Nephron progenitor cell (in vitro differentiated cells): ENCODE measurements around the gene LRRC4C.

Source experiments
- DNase-seq: peaks from one replicate; pipeline ENCODE4 v3.0.0; 2021
- H3K27ac Mint-ChIP-seq: 2 replicates; pipeline ENCODE4 v1.8.0; 2021; ENCODE audit warnings: mild to moderate bottlenecking, moderate library complexity, mixed read lengths
- H3K27me3 Mint-ChIP-seq: 2 replicates; pipeline ENCODE4 v1.8.0; 2021; ENCODE audit warnings: mild to moderate bottlenecking, low read depth, mixed read lengths; ENCODE audit not compliant: poor library complexity
- H3K36me3 Mint-ChIP-seq: 2 replicates; pipeline ENCODE4 v1.8.0; 2021; ENCODE audit warnings: low read depth, mixed read lengths
- H3K4me1 Mint-ChIP-seq: 2 replicates; pipeline ENCODE4 v1.8.0; 2021; ENCODE audit warnings: mixed read lengths
- H3K4me3 Mint-ChIP-seq: 2 replicates; pipeline ENCODE4 v1.8.0; 2021; ENCODE audit warnings: mild to moderate bottlenecking, moderate library complexity, mixed read lengths
- H3K9me3 Mint-ChIP-seq: 2 replicates; pipeline ENCODE4 v1.8.0; 2021; ENCODE audit warnings: mild to moderate bottlenecking, moderate library complexity, mixed read lengths
- TF ChIP-seq, protein P1 (sequence below): fragments of 200-600 bp; sonication (generic); IDR thresholded peaks from 2 replicates; pipeline ENCODE4 v1.5.0; 2021; ENCODE audit warnings: antibody characterized with exemption

Gene LRRC4C

DNA sequence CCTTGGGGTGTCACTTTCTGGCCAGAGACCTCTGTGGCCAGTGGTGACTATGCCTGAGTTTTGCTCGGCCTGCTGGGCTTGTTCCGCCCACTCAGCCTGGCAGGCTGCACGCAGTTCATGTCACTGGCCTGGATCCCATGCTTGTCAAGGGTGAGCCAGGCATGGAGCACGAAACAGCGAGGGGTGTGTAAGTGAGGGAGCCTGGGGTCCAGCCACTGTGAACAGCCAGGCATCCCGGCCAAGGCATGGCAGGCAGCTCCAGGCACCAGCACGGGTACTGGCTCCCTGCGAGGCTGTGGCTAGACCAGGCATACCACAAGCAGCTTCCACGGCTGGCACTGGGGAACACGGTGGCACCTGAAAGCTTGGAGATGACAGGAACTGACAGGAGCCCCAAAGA lies 214.3 kb downstream of the LRRC4C start:
- Mint-ChIP-seq H3K4me1 (no peaks in the 10 kb centered on the region), H3K27ac (no peak overlapping the region)
- no peak for DNase-seq

DNA sequence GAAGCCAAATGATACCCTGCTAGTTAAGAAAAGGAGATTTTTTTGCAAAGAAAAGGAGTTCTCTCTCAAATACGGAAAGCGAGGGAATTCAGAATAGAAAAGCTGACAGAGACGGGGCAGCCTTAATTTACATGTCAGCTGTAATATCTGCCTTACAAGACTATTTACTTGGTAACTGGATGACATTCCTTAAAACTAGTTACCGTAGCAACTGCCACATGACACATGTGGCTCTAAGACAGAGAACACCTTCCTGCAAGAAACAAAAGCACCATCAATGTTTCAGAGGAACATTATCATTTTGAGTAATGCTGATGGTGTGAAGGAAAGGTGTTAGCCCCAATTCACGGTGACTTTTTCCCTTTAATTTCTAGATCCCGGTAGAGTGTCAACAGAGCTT lies 222.1 kb downstream of the LRRC4C start:
- peaks cover 15% of the 10 kb centered on the region for H3K4me1 Mint-ChIP-seq
- no peak overlapping the region for H3K4me3 Mint-ChIP-seq
- DNase-seq, result no peak
- TF ChIP-seq, protein P1, sequence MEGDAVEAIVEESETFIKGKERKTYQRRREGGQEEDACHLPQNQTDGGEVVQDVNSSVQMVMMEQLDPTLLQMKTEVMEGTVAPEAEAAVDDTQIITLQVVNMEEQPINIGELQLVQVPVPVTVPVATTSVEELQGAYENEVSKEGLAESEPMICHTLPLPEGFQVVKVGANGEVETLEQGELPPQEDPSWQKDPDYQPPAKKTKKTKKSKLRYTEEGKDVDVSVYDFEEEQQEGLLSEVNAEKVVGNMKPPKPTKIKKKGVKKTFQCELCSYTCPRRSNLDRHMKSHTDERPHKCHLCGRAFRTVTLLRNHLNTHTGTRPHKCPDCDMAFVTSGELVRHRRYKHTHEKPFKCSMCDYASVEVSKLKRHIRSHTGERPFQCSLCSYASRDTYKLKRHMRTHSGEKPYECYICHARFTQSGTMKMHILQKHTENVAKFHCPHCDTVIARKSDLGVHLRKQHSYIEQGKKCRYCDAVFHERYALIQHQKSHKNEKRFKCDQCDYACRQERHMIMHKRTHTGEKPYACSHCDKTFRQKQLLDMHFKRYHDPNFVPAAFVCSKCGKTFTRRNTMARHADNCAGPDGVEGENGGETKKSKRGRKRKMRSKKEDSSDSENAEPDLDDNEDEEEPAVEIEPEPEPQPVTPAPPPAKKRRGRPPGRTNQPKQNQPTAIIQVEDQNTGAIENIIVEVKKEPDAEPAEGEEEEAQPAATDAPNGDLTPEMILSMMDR, result no peak
- no peak overlapping the region for H3K27ac Mint-ChIP-seq
- no peaks in the 10 kb centered on the region for H3K9me3 Mint-ChIP-seq
- H3K36me3 Mint-ChIP-seq, result no peaks in the 10 kb centered on the region
- H3K27me3 Mint-ChIP-seq, result no peaks in the 10 kb centered on the region

More for the DNA sequence above, 214.3 kb downstream of the LRRC4C start:
- no peaks in the 10 kb centered on the region for H3K9me3 Mint-ChIP-seq
- TF ChIP-seq, protein P1, result no peak
- H3K27me3 Mint-ChIP-seq, result no peaks in the 10 kb centered on the region
- H3K4me3 Mint-ChIP-seq, result no peak overlapping the region
- H3K36me3 Mint-ChIP-seq, result no peaks in the 10 kb centered on the region

DNA sequence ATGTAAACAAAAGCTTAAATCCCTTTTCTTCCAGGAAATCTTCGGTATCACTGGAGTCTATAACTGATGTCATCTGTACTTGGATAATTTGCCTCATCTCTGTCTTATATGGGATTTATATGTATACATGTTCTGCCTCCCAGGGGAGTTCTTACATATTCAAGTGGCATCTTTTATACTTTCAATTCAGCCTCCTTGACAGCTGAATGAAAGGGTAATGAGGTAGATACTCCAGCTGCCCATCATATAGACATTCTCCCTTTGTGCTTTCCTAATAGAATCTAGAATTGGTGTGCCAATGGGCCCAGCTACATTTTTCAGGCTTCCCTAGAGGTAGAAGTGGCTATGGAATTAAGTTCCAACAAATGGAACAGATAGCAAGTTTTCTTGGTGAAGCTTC lies 223.8 kb downstream of the LRRC4C start:
- H3K4me1 Mint-ChIP-seq, result peaks cover 15% of the 10 kb centered on the region
- no peak for DNase-seq
- no peak overlapping the region for H3K27ac Mint-ChIP-seq
- H3K4me3 Mint-ChIP-seq, result no peak overlapping the region
- no peaks in the 10 kb centered on the region for H3K9me3 Mint-ChIP-seq
- no peaks in the 10 kb centered on the region for H3K36me3 Mint-ChIP-seq
- TF ChIP-seq, protein P1, result no peak
- no peaks in the 10 kb centered on the region for H3K27me3 Mint-ChIP-seq

DNA sequence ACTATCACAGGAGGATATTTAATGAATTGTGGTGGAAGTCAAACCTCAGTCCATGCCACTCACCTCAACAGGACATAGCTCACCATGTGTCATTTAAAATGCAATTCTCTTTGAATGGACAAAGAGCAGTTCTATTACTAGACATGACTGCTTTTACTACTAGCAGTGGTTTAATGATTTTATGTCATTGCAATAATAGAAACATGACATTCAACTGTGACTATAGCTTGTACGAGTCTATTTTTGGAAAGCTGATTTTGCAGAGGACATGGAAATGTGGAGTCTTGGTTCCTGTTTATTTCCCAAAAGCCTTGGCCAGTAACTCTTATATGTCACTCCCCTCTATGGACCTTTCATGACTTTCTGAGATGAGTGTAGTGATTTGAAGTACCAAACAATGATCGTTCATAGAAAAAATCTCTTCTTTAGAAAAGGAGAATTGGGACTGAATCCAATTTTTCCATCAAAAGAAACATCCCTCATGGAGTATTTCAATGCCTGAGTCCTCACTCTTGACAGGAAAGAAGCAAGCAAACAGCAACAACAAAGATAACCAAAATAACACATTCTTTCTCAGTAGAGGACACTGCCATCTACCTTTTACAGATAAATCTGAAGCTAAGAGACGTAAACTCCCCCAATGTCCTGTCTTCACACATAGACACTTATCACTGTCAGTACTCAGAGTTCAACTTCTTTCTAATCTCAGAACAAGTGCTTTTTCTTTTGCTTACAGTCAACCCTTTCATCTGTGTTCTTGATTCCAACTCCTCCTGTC lies 233.4 kb downstream of the LRRC4C start:
- no peaks in the 10 kb centered on the region for H3K4me1 Mint-ChIP-seq
- no peak for DNase-seq
- no peaks in the 10 kb centered on the region for H3K9me3 Mint-ChIP-seq
- H3K27me3 Mint-ChIP-seq, result no peaks in the 10 kb centered on the region
- H3K36me3 Mint-ChIP-seq, result no peaks in the 10 kb centered on the region
- no peak overlapping the region for H3K4me3 Mint-ChIP-seq
- TF ChIP-seq, protein P1, result no peak
- no peak overlapping the region for H3K27ac Mint-ChIP-seq

DNA sequence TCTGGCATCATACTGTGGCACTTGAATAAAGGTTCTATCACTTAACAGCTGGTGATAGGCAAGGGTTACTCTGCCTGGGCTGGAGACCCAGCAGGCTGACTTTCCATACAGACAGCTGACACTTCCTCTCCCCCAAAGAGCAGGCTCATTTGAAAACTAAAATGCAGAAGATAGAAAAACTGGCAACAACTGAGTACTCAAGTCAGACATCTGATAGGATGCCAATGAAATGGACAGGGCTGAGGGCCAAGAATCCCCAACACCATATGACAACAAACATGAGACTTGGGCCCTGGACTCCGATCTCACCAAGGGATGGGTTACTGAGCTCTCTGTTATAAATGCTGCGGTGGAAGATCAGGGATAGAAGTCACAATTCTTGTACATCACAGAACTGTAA lies 237.2 kb downstream of the LRRC4C start:
- Mint-ChIP-seq H3K36me3 (no peaks in the 10 kb centered on the region), H3K27ac (no peak overlapping the region)
- DNase-seq, result no peak

More for the DNA sequence above, 237.2 kb downstream of the LRRC4C start:
- H3K4me1 Mint-ChIP-seq, result no peaks in the 10 kb centered on the region
- H3K4me3 Mint-ChIP-seq, result no peak overlapping the region
- TF ChIP-seq, protein P1, result no peak
- H3K27me3 Mint-ChIP-seq, result peaks cover 2% of the 10 kb centered on the region
- H3K9me3 Mint-ChIP-seq, result no peaks in the 10 kb centered on the region
